Measurements from ENCODE around the gene STIM1. TPM values are rescaled to one million over a fixed set of nuclear protein-coding genes. Genes with fewer than 3 reads are reported as not detected.

Gene STIM1
- total RNA-seq, 3 donors from 2014 or later, result 56.1 to 74.8 (median 72.5) TPM

DNA sequence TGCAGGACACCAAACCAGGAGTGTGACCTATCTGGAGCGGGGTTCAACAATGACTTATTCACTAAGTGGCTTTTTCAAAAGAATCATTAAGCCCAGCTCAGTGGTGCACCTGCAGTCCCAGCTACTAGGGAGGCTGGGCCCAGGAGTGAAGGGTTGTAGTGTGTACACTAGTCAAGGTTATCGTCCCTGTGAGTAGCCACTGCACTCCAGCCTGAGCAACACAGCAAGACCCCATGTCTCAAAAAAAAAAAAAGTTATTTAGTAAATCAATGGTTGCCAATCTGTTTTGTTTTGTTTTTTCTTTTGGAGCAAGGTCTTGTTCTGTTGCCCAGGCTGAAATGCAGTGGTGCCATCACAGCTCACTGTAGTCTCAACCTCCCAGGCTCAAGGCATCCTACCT lies 22.6 kb upstream of the STIM1 start:
- no peak for DNase-seq
- peaks cover 36% of the 10 kb centered on the region for H3K4me1 ChIP-seq (ENCODE audit: low read depth)
- ATAC-seq, result no peak
- H3K9me3 ChIP-seq, result no peaks in the 10 kb centered on the region
- H3K36me3 ChIP-seq (ENCODE audit: low read depth), result no peaks in the 10 kb centered on the region
- intact Hi-C loops (cut with DNase I, micrococcal nuclease), result no loop called here
- no peak overlapping the region for H3K4me3 ChIP-seq
- TF ChIP-seq, protein P1, sequence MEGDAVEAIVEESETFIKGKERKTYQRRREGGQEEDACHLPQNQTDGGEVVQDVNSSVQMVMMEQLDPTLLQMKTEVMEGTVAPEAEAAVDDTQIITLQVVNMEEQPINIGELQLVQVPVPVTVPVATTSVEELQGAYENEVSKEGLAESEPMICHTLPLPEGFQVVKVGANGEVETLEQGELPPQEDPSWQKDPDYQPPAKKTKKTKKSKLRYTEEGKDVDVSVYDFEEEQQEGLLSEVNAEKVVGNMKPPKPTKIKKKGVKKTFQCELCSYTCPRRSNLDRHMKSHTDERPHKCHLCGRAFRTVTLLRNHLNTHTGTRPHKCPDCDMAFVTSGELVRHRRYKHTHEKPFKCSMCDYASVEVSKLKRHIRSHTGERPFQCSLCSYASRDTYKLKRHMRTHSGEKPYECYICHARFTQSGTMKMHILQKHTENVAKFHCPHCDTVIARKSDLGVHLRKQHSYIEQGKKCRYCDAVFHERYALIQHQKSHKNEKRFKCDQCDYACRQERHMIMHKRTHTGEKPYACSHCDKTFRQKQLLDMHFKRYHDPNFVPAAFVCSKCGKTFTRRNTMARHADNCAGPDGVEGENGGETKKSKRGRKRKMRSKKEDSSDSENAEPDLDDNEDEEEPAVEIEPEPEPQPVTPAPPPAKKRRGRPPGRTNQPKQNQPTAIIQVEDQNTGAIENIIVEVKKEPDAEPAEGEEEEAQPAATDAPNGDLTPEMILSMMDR (IDR thresholded peaks at IDR 0.05), result no peak

- Histone ChIP-seq H3K36me3 (ENCODE audit: low read depth) (no peaks in the 10 kb centered on the region), H3K4me1 (ENCODE audit: low read depth) (peaks cover 40% of the 10 kb centered on the region), H3K9me3 (no peaks in the 10 kb centered on the region), H3K4me3 (no peak overlapping the region)
- ATAC-seq (no peak), DNase-seq (no peak)
- intact Hi-C loops (cut with DNase I, micrococcal nuclease), result no loop called here
- TF ChIP-seq, protein P1 (IDR thresholded peaks at IDR 0.05), result no peak
These were observed 22.0 kb upstream of the STIM1 start for GRCh38 chr11:3833449-3833848.

DNA sequence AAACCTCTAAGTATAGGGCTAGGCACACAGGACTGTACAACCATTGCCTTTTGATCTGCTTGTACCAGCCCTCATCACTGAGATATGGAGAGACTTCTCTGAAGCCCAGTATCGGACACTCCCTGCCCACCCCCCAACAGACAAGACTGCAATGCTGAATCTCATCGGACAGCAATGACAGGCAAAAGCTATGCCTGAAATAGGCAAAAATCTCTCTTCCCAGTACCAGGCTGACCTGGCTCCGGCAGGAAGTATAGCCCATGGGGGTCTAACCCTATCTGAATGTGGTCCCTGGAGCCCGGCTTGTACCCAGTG lies 21.2 kb upstream of the STIM1 start:
- intact Hi-C loops (cut with DNase I, micrococcal nuclease), result no loop called here
- TF ChIP-seq, protein P1 (IDR thresholded peaks at IDR 0.05), result no peak
- Histone ChIP-seq H3K4me1 (ENCODE audit: low read depth) (peaks cover 49% of the 10 kb centered on the region), H3K9me3 (no peaks in the 10 kb centered on the region), H3K4me3 (no peak overlapping the region), H3K36me3 (ENCODE audit: low read depth) (no peaks in the 10 kb centered on the region)
- ATAC-seq (no peak), DNase-seq (no peak)

DNA sequence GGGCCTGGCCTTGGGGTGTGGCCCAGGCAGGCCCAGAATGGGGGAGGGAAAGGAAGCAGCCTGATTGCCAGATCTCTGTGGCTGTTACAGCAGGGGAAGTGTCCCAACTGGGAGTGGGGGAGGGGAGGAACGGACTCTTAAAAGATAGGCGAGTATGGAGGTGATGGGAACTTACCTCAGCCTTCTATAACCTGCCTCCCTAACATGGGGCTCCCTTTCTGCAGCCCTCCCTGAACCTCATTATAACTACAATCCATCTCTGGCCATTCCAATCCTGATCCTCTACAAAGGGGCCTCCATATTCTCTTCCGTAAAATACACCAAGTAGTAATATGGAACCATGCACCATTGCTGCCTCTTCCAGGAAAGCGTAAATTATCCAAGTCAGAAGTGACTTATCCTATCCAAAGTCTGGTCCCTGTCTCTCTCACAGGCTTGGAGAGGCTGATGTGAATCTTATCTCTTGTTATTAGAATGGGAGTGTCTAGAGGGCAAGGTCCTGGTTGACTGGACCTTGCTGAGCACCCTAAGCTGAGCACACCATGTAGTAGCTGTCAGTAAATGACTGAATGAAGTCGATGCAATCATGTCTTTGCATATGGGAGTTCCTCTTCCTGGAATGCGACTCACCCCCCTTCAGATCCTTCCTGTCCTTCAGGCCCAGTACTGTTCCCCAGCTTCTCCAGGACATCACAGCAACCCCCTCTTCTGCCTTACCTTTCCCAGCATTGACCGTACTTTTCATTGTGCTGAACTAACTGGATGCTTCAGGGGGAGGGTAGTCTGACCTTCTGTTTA lies 20.6 kb upstream of the STIM1 start:
- TF ChIP-seq, protein P1 (IDR thresholded peaks at IDR 0.05), result no peak
- Histone ChIP-seq H3K36me3 (ENCODE audit: low read depth) (no peaks in the 10 kb centered on the region), H3K9me3 (no peaks in the 10 kb centered on the region), H3K4me3 (no peak overlapping the region), H3K4me1 (ENCODE audit: low read depth) (peaks cover 53% of the 10 kb centered on the region)
- ATAC-seq, result peak; percentile 68
- intact Hi-C loops (cut with DNase I, micrococcal nuclease), result no loop called here
- peak; percentile 37 to 69 (median 62) for DNase-seq

DNA sequence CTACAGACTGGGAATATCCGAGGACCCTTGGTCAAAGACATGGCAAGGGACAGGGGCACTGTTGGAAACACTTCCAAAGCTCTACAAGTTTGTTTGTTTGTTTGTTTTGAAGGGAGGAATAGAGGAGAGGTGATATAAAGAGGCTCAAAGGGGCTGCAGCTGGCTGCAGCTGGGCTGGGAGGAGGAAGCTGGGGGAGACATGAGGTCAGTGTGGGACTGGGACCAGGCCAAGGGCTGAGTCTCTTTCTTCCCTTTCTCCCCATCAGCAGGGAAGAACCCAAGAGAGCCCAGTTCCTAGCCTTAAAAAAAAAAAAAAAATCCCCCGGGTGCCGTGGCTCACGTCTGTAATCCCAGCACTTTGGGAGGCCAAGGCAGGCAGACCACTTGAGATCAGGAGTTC lies 19.7 kb upstream of the STIM1 start:
- intact Hi-C loops (cut with DNase I, micrococcal nuclease), result no loop called here
- ATAC-seq (no peak), DNase-seq (peak in 2 of 3 donors; percentile 33 to 40)
- Histone ChIP-seq H3K4me3 (no peak overlapping the region), H3K4me1 (ENCODE audit: low read depth) (peaks cover 55% of the 10 kb centered on the region), H3K9me3 (no peaks in the 10 kb centered on the region), H3K36me3 (ENCODE audit: low read depth) (no peaks in the 10 kb centered on the region)
- TF ChIP-seq, protein P1 (IDR thresholded peaks at IDR 0.05), result no peak

Data from mucosa of descending colon (tissue), 3 donors.